Measurements from ENCODE around the gene SUPT3H.

GRCh38 chr6:45038226-45038625 is 339.5 kb downstream of the SUPT3H start:
- no peak for TF ChIP-seq POLR2AphosphoS5 (IDR thresholded peaks at IDR 0.05; ENCODE audit: low read depth, low read length)
- TF ChIP-seq POLR2A (IDR thresholded peaks at IDR 0.05; ENCODE audit: low read depth, low read length) = no peak
- no peak for TF ChIP-seq SPI1 (IDR thresholded peaks at IDR 0.05; ENCODE audit: low read depth, low read length)
- TF ChIP-seq TAF1 (IDR thresholded peaks at IDR 0.05; ENCODE audit: low read depth, low read length) = no peak
- no peak for TF ChIP-seq PAX5 (IDR thresholded peaks at IDR 0.05; ENCODE audit: insufficient read depth, low read length, severe bottlenecking)
- TF ChIP-seq POU2F2 (IDR thresholded peaks at IDR 0.05; ENCODE audit: low read depth, low read length) = no peak
